Astrocyte (in vitro differentiated cells and primary cell): ENCODE measurements around the gene METAP1. TPM values are rescaled to one million over a fixed set of nuclear protein-coding genes. Genes with fewer than 3 reads are reported as not detected.

Source experiments
- DNase-seq: peaks from one replicate; pipeline ENCODE4 v3.0.0-alpha.2; 2010; ENCODE audit warnings: low read depth
- FAIRE-seq: peaks from 2 replicates; lab custom pipeline; 2011; peaks lifted over from hg19 to GRCh38; lab: Jason Lieb, UNC
- H2AFZ ChIP-seq: 2 replicates; pipeline ENCODE4 v1.6.0; 2012; ENCODE audit warnings: low read depth, low read length, inconsistent platforms
- H3K27ac ChIP-seq: 2 replicates; pipeline ENCODE4 v1.5.1; 2011; ENCODE audit warnings: low read depth, low read length, inconsistent platforms
- H3K27me3 ChIP-seq: 2 replicates; pipeline ENCODE4 v1.6.0; 2011; ENCODE audit warnings: low read length, inconsistent platforms; ENCODE audit not compliant: insufficient read depth
- H3K36me3 ChIP-seq: 2 replicates; pipeline ENCODE4 v1.5.1; 2011; ENCODE audit warnings: low read length, inconsistent platforms; ENCODE audit not compliant: insufficient read depth
- H3K4me1 ChIP-seq: 2 replicates; pipeline ENCODE4 v1.5.1; 2011; ENCODE audit warnings: low read length, inconsistent platforms; ENCODE audit not compliant: insufficient read depth
- H3K4me2 ChIP-seq: 2 replicates; pipeline ENCODE4 v1.6.0; 2012; ENCODE audit warnings: low read length, inconsistent platforms
- H3K4me3 ChIP-seq: 2 replicates; pipeline ENCODE4 v1.5.1; 2011; ENCODE audit warnings: low read depth, mild to moderate bottlenecking, low read length, inconsistent platforms; ENCODE audit not compliant: insufficient read depth
- H3K79me2 ChIP-seq: 2 replicates; pipeline ENCODE4 v1.6.0; 2012; ENCODE audit warnings: mild to moderate bottlenecking, low read length, inconsistent platforms; ENCODE audit not compliant: insufficient read depth
- H3K9ac ChIP-seq: 2 replicates; pipeline ENCODE4 v1.6.0; 2012; ENCODE audit warnings: mild to moderate bottlenecking, low read length, inconsistent platforms
- H3K9me3 ChIP-seq: 2 replicates; pipeline ENCODE4 v1.5.1; 2012; ENCODE audit warnings: low read depth, mild to moderate bottlenecking, low read length, inconsistent platforms; ENCODE audit not compliant: insufficient read depth
- H4K20me1 ChIP-seq: 2 replicates; pipeline ENCODE4 v1.6.0; 2012; ENCODE audit warnings: low read length, inconsistent platforms; ENCODE audit not compliant: insufficient read depth
- H3K27ac Mint-ChIP-seq: one replicate; pipeline ENCODE4 v1.8.0; 2021; ENCODE audit warnings: mild to moderate bottlenecking, mixed read lengths; ENCODE audit not compliant: unreplicated experiment
- H3K27me3 Mint-ChIP-seq: one replicate; pipeline ENCODE4 v1.8.0; 2021; ENCODE audit warnings: low read depth, mixed read lengths; ENCODE audit not compliant: unreplicated experiment
- H3K36me3 Mint-ChIP-seq: one replicate; pipeline ENCODE4 v1.8.0; 2021; ENCODE audit warnings: low read depth, mixed read lengths; ENCODE audit not compliant: unreplicated experiment
- H3K4me1 Mint-ChIP-seq: one replicate; pipeline ENCODE4 v1.8.0; 2021; ENCODE audit warnings: low read depth, mixed read lengths; ENCODE audit not compliant: unreplicated experiment
- H3K4me3 Mint-ChIP-seq: one replicate; pipeline ENCODE4 v1.8.0; 2021; ENCODE audit warnings: mild to moderate bottlenecking, moderate library complexity, mixed read lengths; ENCODE audit not compliant: unreplicated experiment
- H3K9me3 Mint-ChIP-seq: one replicate; pipeline ENCODE4 v1.8.0; 2021; ENCODE audit warnings: mild to moderate bottlenecking, mixed read lengths; ENCODE audit not compliant: unreplicated experiment
- EZH2 ChIP-seq: IDR thresholded peaks from 2 replicates; pipeline ENCODE4 v1.6.1; 2012; ENCODE audit warnings: mild to moderate bottlenecking, low read length, inconsistent platforms; ENCODE audit not compliant: insufficient read depth
- total RNA-seq: library from RNA; stranded (reverse); gene quantifications from 2 replicates; pipeline ENCODE4 v1.2.1, GENCODE V29; 2021
- TF ChIP-seq, protein P1 (sequence below): IDR thresholded peaks from 2 replicates; pipeline ENCODE4 v1.5.1; 2011; ENCODE audit warnings: low read depth, mild to moderate bottlenecking, inconsistent platforms, low read length, moderate library complexity; ENCODE audit not compliant: insufficient read depth

METAP1 gene
- total RNA-seq, 1 donor from 2014 or later = 60.9 TPM

DNA sequence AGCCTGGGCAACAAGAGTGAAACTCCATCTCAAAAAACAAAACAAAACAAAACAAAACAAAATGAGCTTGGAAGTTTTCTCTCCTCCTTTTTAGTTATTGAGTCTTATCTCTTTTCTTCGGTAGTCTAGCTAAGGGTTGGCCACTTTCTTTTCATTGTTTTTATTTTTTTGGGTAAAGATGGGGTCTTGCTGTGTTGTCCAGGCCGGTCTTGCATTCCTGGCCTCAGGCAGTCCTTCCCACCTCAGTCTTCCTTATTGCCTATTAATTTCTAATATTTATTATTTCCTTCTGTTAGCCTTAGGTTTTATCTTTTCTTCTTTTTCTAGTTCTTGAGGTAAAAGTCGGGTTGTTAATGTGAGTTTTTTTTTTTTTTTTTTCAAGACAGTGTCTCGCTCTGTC lies 16.4 kb downstream of the METAP1 start:
- H3K36me3 ChIP-seq = no peaks in the 10 kb centered on the region
- H3K4me1 ChIP-seq = no peaks in the 10 kb centered on the region
- H3K27me3 ChIP-seq = no peaks in the 10 kb centered on the region
- peaks cover 99% of the 10 kb centered on the region for H3K79me2 ChIP-seq
- no peak overlapping the region for H2AFZ ChIP-seq
- no peak for DNase-seq
- H3K27ac ChIP-seq = no peak overlapping the region
- Mint-ChIP-seq H3K4me1 (peaks cover 22% of the 10 kb centered on the region), H3K27ac (no peak overlapping the region), H3K4me3 (no peak overlapping the region), H3K36me3 (peaks cover 19% of the 10 kb centered on the region), H3K9me3 (peaks cover 5% of the 10 kb centered on the region), H3K27me3 (no peaks in the 10 kb centered on the region)
- peaks cover 58% of the 10 kb centered on the region for H4K20me1 ChIP-seq
- TF ChIP-seq, protein P1, sequence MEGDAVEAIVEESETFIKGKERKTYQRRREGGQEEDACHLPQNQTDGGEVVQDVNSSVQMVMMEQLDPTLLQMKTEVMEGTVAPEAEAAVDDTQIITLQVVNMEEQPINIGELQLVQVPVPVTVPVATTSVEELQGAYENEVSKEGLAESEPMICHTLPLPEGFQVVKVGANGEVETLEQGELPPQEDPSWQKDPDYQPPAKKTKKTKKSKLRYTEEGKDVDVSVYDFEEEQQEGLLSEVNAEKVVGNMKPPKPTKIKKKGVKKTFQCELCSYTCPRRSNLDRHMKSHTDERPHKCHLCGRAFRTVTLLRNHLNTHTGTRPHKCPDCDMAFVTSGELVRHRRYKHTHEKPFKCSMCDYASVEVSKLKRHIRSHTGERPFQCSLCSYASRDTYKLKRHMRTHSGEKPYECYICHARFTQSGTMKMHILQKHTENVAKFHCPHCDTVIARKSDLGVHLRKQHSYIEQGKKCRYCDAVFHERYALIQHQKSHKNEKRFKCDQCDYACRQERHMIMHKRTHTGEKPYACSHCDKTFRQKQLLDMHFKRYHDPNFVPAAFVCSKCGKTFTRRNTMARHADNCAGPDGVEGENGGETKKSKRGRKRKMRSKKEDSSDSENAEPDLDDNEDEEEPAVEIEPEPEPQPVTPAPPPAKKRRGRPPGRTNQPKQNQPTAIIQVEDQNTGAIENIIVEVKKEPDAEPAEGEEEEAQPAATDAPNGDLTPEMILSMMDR = no peak
- TF ChIP-seq EZH2 = no peak
- H3K9me3 ChIP-seq = no peaks in the 10 kb centered on the region
- H3K9ac ChIP-seq = no peak overlapping the region
- no peak overlapping the region for H3K4me2 ChIP-seq
- no peak overlapping the region for H3K4me3 ChIP-seq
- FAIRE-seq = no peak

DNA sequence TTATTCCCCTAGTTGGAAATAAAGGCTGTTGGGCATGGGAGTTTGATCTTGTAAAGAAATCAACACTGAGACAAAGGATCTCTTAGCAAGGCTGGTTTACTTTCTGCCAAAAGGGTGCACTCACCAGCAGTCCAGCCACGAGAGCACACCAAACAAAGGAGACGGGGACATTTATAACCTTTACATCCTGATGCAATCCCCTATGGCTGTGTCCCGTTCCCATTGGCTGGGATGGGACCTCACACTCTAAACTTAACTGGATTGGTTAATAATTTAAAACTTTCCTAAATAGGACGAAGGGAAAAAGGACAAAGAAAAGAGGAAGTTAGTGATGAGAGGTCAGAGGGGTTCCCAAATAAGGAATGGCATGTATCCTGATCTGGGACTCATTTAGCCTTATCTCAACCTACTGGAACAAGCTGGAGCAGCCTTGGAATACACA lies 17.9 kb downstream of the METAP1 start:
- H4K20me1 ChIP-seq = peaks cover 54% of the 10 kb centered on the region
- no peaks in the 10 kb centered on the region for H3K36me3 ChIP-seq
- Mint-ChIP-seq H3K4me1 (peaks cover 20% of the 10 kb centered on the region), H3K27me3 (no peaks in the 10 kb centered on the region), H3K27ac (peak overlapping the region; percentile 79), H3K36me3 (peaks cover 25% of the 10 kb centered on the region), H3K9me3 (peaks cover 7% of the 10 kb centered on the region), H3K4me3 (no peak overlapping the region)
- no peak overlapping the region for H3K9ac ChIP-seq
- H3K9me3 ChIP-seq = no peaks in the 10 kb centered on the region
- no peak for TF ChIP-seq EZH2
- TF ChIP-seq, protein P1 = no peak
- FAIRE-seq = no peak
- no peak overlapping the region for H3K4me3 ChIP-seq
- peaks cover 99% of the 10 kb centered on the region for H3K79me2 ChIP-seq
- H2AFZ ChIP-seq = no peak overlapping the region
- no peaks in the 10 kb centered on the region for H3K4me1 ChIP-seq
- no peaks in the 10 kb centered on the region for H3K27me3 ChIP-seq
- peak; percentile 46 for DNase-seq
- no peak overlapping the region for H3K27ac ChIP-seq
- H3K4me2 ChIP-seq = no peak overlapping the region

DNA sequence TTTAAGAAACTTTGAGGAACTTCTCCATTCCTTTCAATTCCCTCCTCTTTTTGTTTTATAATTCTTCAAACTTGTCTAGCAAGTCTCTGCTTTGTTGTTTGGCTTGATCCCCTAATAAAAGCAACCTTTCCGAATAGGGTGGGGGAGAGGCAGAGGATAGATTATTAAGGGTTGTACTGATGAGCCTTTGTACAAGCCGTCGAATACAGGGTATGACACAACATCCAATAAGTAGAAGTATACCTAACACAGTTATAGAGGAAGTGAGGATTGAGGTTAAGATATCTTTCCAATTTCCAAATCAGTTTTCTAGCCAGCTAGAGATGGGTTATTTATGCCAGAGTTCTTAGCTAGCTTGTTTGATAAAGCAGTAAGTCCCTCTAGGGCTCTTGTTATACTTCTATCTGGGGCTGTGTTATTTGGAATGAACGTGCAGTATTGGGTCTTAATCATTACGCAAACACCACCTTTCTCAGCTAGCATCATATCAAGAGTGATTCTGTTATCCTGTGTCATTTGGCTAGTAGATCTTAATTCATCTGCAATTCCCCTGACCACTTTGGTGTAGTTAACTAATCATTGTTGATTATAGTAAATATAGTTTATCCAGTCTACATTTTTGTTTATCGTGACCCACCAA lies 18.5 kb downstream of the METAP1 start:
- Mint-ChIP-seq H3K27me3 (no peaks in the 10 kb centered on the region), H3K4me1 (peaks cover 18% of the 10 kb centered on the region), H3K4me3 (no peak overlapping the region), H3K27ac (peak overlapping the region; percentile 79), H3K36me3 (peaks cover 26% of the 10 kb centered on the region), H3K9me3 (peaks cover 7% of the 10 kb centered on the region)
- Histone ChIP-seq H3K4me2 (no peak overlapping the region), H3K79me2 (peaks cover 99% of the 10 kb centered on the region), H3K9ac (no peak overlapping the region), H3K4me3 (no peak overlapping the region), H3K27me3 (no peaks in the 10 kb centered on the region), H3K9me3 (no peaks in the 10 kb centered on the region), H4K20me1 (peaks cover 53% of the 10 kb centered on the region), H3K4me1 (no peaks in the 10 kb centered on the region), H3K36me3 (no peaks in the 10 kb centered on the region), H2AFZ (no peak overlapping the region), H3K27ac (no peak overlapping the region)
- DNase-seq = no peak
- no peak for TF ChIP-seq EZH2
- TF ChIP-seq, protein P1 = no peak
- no peak for FAIRE-seq
